HCEC 1CT (cell line): ENCODE results near the gene NPFF.

ENCODE experiments used
- DNase-seq: peaks from one replicate; pipeline ENCODE4 v3.0.0-alpha.2; 2017

Gene NPFF

DNA sequence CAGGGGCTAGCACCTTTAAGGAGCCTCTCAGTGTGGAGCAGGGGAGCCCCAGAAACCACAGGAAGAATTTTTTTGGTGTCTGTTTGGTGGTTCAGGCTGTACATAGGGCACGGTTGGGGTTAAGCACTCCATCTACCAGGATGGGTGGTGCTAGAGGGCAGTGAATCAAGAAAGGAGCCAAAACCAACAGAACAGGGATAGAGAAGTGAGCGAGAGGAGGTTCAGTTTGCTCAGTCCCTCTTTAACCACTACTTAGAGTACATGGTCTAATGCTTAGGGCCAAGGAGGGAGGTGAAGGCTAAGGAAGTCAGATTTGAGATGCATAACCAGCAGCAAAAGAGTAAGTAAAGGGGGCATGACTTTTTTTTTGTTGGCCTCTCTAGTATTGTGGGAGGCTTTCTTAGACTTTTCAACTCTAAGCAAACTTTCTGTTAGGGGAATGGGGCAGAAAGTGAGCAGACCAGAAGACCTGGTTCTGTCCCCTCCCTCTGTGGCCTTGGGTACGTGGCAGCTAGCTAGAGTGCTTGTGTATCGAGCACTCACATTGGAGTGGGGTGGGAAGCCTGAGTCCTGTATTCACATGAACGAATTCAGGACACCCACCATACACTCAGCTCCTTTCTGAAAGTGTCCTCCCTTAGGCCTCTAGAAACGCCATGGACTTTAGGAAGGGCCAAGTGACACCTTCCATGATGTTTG is 6.6 kb upstream of the NPFF start:
- no peak for DNase-seq

DNA sequence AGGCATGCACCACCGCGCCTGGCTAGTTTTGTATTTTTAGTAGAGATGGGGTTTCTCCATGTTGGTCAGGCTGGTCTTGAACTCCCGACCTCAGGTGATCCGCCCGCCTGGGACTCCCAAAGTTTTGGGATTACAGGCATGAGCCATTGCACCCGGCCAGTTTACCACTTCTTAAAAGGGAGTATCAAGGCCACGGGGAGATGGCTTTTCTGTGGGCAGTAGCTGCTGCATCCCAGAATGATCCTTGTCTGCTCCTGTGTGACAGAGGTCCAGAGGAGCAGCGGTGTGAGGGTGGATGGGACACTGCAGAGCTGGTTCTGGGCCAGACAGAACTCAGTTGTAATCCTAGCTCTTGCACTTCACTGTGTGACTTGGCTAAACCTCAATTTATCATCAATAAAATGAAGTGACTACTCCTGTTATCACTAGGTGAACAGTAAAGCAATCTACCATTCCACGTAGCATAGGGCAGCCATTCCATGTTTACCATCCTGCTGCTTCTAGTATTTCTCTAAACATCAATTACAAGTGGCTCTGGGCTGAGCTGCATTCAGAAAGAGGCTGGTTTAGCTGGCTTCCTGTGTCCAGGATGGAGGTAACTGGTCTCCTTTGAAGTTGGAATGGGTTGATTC is 3.0 kb upstream of the NPFF start:
- DNase-seq, result no peak

DNA sequence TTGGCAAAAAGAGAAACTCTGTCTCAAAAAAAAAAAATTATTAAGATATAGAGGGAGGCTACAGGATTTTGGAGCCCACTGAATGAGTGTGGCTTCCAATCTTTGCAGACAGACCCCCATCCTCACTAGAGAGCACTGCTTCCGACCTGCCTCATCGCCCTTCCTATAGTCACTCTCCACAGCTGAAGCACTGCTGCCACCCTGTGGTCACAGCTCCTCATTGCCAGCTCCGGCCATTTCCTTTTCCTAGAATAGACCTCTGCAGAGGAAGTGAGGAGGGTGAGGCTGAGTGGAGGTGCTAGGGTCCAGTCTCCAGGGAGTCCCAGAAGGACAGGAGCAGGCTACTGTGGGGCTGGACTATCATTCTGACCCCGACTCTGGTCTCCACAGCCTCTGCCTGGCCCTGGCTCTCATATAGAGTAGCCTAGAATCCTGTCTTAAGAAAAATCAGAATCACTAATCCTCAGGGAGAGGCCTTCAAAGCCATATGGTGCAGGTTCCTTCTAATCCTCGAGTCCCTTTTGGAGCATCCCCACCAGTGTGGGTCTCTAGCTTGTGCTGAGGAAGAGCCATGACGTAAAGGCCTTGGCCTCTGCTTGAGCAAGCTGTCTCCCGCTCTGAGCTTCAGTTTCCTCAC is 1.4 kb upstream of the NPFF start:
- DNase-seq, result peak; percentile 63

GRCh38 chr12:53507603-53507885 is 260 bp upstream of the NPFF start:
- DNase-seq, result no peak

GRCh38 chr12:53506450-53506785 is 866 bp downstream of the NPFF start:
- no peak for DNase-seq

DNA sequence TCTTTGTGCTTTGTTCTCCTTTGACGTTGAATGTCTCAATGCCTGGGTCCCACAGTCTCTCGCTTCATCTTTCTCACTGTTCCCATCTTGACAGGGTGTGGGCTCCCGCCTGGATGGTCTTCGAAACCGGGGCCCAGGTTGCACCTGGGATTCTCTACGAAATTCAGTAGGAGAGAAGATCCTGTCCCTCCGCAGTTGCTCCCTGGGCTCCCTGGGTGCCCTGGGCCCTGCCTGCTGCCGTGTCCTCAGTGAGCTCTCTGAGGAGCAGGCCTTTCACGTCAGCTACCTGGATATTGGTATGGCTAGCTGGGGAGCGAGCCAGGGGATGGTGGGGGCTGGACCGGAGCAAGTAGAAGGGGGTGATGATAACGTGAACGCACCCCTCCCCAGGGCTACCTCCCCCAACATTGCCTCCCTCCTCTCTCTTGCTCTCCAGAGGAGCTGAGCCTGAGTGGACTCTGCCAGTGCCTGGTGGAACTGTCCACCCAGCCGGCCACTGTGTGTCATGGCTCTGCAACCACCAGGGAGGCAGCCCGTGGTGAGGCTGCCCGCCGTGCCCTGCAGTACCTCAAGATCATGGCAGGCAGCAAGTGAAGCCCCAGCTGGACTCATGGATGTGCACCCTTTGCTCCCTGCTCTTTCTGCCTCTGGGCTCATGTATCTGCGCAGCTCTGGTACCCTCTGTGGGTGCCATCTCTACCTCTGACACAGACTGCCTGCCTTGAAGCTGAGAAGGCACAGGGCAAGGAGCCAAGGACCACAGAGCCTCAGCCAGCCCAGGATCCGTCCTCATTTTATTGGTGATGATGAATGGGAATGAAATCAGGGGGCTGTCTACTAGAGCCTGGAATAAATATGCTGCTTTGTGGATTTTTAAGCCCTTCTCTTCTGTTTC is 1.5 kb downstream of the NPFF start:
- no peak for DNase-seq

GRCh38 chr12:53505086-53505485 is 2.2 kb downstream of the NPFF start:
- DNase-seq, result peak; percentile 38

DNA sequence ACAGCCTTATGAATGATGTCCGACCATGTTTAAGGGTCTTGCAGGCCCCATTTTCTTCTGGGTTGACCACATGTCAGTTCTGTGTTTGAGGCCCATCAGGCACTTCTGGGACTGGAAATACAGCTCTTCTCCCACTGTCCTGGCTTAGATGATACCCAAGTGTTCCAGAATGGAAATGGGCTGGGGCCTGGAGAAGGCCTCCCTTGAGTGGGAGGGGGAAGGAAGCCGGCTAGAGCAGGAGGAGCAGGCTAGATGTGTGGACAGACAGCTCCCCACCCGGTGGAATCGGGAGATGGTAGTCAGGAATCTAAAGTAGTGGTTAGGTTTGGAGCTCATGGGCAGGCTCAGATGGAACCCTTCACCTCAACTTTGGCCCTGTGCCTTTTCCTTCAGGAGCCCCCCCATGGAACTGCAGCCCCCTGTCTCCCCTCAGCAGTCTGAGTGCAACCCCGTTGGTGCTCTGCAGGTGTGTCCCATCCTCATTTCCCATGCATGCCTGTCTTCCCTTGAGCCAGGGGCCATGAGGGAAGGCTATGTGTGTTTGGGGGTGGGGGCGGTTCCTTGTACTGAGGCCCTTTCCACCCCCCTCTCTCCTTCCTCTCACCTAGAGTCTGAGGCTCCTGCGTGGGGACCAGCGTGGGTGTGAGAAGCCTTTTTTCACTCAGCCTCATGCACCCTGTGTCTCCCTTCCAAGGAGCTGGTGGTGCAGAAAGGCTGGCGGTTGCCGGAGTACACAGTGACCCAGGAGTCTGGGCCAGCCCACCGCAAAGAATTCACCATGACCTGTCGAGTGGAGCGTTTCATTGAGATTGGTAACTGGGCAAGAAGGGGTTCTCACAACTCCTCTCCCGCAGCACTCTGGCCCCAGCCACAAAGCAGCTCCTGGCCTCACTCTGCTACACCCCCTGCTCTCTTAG is 3.0 kb downstream of the NPFF start:
- DNase-seq, result no peak

GRCh38 chr12:53502983-53503728 is 4.1 kb downstream of the NPFF start:
- no peak for DNase-seq

- DNase-seq, result no peak
Measured at GRCh38 chr12:53502331-53502730, 5.0 kb downstream of the NPFF start.

DNA sequence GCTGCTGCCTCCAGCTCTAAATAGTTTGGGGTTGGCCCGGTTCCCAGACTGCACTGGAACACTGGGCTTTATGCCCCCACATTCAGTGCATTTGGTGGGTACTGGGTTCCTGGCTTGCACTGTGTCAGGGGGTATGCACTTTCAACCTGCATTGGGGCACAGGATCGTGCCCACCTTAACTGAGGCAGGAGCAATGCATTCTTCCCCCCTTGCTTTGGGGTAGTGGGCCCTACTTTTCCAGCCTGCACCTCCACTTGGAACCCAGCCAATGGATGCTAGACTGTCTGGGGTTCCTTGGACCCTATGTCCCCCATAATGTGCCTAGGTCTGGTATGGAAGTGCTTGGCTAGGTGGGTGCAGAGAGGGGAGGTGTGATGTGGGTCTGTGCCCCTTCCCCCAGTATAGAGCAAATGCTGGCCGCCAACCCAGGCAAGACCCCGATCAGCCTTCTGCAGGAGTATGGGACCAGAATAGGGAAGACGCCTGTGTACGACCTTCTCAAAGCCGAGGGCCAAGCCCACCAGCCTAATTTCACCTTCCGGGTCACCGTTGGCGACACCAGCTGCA is 5.6 kb downstream of the NPFF start:
- DNase-seq, result no peak

DNA sequence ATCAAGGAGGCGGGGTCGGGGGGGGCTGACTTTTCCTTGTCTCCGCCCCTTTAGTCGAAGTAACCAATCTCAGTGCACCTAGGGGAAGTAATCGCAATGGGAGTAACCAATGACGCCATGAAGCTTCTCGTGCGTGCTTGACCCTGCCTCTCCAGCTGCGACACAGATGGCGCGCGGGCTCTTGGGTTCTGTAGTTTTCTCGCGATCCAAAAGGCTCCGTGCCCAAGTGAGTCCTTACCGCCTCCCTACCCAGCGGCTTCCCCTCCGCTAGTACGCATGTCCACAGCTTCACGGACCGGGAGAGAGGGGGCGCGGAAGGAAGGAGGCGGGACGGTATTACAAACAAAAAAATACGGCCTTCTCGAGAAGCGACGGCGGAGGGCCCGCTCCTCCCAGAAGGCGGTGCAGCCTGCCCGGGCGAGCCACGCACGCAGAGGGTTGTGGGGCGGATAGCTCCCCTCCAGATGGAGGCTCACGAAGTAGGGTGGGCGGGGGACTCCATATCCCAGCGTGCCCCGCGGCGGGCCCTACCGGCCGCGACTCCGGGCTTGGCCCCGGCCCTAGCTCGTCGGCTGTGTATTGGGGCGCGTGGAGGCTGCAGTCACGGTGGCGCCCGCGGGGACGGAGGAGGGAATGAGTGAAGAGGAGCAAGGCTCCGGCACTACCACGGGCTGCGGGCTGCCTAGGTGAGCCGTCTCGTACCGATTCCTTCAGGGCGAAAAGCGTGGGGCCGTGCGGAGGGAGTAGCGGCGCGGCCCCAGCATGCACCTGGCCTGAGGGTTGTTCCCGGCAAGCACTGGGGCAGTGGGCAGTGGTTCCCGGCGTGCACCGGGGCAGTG is 6.3 kb downstream of the NPFF start, which contains the start of gene TARBP2:
TARBP2 (plus strand) TSS at position 508 of the 839 bp plus-strand sequence; CDS start at position 634, 126 bp downstream.
- peak; percentile 100 for DNase-seq

DNA sequence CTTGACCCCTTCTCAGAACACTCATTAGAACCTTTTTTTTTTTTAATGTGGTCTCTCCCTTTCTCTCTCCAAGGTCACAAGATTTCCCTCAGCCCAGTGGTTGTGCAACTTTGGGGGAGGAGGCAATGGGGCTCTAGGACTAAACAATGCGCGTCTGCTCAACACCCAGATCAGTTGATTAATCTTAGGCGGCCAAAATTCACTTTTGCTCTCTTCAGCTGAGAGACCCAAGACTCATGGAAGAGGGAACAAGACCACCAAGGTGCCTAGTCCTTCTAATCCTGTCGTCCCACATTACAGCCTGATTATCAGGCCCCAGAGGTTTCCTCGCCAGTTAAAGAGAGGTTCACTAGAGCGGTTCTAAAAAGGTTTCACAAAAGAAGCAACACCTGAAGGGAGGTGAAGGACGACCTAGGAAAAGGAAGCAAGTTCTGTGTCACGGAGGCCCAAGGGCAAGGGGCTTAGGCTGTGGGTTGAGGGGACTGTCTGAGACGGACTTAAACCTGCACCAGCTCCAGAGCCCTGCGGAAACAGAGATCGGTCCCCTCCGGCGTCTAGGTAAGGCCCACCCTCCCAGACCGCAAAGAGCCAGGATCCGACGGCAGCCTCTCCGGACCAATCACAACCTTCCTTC is 7.0 kb downstream of the NPFF start:
- peak; percentile 79 for DNase-seq

GRCh38 chr12:53499266-53500141 is 7.8 kb downstream of the NPFF start, which contains the start of gene MAP3K12:
Gene MAP3K12 (minus strand): TSS chr12:53499458. CDS start chr12:53487391, 12,067 bp downstream.
- peak; percentile 68 for DNase-seq

GRCh38 chr12:53498235-53498630 is 9.1 kb downstream of the NPFF start:
- DNase-seq, result no peak

- no peak for DNase-seq
Measured at GRCh38 chr12:53497461-53497860, 9.8 kb downstream of the NPFF start.

GRCh38 chr12:53496752-53497032 is 10.6 kb downstream of the NPFF start:
- no peak for DNase-seq

- DNase-seq, result peak; percentile 71
Measured at GRCh38 chr12:53495903-53496751, 11.2 kb downstream of the NPFF start.
